Hepatocyte (in vitro differentiated cells): ENCODE results near the gene ZBTB4.

Experiments
- EZH2 ChIP-seq: fragments of 200-600 bp; sonication (generic); IDR thresholded peaks from 2 replicates; pipeline ENCODE4 v1.6.1; 2016; ENCODE audit warnings: antibody characterized with exemption, mild to moderate bottlenecking, borderline replicate concordance
- EZH2phosphoT487 ChIP-seq: fragments of 200-600 bp; sonication (generic); IDR thresholded peaks from one replicate; pipeline ENCODE4 v1.6.1; 2018; ENCODE audit warnings: antibody characterized with exemption, mild to moderate bottlenecking, low read depth, moderate library complexity; ENCODE audit not compliant: unreplicated experiment, severe bottlenecking
- TF ChIP-seq, protein P1 (sequence below): fragments of 200-600 bp; sonication (generic); IDR thresholded peaks from 2 replicates; pipeline ENCODE4 v1.5.1; 2016; ENCODE audit warnings: antibody characterized with exemption, mild to moderate bottlenecking; ENCODE audit not compliant: poor library complexity

GRCh38 chr17:7462474-7463371, 16.7 kb downstream of the ZBTB4 start:
- TF ChIP-seq EZH2, result no peak
- TF ChIP-seq, protein P1, sequence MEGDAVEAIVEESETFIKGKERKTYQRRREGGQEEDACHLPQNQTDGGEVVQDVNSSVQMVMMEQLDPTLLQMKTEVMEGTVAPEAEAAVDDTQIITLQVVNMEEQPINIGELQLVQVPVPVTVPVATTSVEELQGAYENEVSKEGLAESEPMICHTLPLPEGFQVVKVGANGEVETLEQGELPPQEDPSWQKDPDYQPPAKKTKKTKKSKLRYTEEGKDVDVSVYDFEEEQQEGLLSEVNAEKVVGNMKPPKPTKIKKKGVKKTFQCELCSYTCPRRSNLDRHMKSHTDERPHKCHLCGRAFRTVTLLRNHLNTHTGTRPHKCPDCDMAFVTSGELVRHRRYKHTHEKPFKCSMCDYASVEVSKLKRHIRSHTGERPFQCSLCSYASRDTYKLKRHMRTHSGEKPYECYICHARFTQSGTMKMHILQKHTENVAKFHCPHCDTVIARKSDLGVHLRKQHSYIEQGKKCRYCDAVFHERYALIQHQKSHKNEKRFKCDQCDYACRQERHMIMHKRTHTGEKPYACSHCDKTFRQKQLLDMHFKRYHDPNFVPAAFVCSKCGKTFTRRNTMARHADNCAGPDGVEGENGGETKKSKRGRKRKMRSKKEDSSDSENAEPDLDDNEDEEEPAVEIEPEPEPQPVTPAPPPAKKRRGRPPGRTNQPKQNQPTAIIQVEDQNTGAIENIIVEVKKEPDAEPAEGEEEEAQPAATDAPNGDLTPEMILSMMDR, result no peak
- TF ChIP-seq EZH2phosphoT487, result no peak
